CD4-positive, alpha-beta T cell treated with Interleukin-4 for 1 hour (primary cell): Measurements from ENCODE around the gene GGT1.
"Not testable (repeated sequence)": the region's sequence is repeated elsewhere in the genome, so short reads cannot be mapped to it uniquely, and the experiment has no call there.

ENCODE experiments used
- DNase-seq, 2 donors: peaks; one replicate each; pipeline ENCODE4 v3.0.0-alpha.2; 2020 to 2022

GGT1 gene

DNA sequence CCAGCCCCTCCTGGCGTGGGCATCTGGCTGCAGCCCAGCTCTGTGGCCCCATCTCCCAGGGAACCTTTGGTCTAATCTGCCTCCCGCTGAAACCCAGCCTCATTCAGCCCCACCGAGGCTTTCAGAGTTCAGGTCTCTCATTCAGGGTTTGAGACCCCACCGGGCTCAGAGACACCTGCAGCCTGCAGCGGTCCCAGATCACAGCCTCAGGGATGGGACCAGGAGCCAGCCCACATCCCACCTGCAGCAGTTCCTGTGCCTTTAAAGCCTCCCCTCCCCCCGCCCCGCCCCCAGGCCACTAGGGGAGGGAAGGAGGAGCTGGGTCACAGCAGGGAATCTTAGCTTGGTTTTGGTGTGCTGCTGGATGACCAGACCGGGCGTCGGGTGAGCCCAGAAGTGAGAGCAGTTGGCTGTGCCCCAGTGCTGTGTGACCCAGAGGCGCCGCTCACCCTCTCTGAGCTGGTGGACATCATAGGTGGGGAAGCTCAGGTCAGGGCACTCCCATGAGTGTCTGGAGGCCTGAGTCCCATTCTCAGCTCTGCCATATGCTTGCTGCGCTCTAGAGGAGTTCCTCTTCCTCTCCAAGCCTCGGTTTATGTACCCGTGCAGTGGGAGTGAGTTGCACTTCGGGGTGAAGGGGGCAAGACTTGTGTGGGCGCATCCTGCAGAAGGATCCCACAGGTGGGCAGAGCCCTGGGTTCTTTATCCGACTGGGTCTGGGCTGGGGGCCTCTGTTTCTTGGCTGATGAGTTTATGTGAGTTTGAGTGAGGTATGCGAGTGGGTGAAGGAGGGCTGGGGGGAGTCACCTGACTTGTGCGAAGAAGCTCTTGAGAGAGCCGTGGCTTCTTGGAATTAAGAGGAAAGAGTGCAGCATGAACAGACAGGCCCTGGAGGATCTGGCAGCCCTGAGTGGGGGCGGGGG is at the start of gene GGT1:
Gene GGT1, plus strand, starts transcription at position 347 of the 923 bp plus-strand sequence. CDS start 7,889 bp downstream, outside the sequence.
- not testable (repeated sequence) for DNase-seq

- DNase-seq = no peak
Measured at GRCh38 chr22:24553597-24554312, 49.2 kb upstream of the GGT1 start.

DNA sequence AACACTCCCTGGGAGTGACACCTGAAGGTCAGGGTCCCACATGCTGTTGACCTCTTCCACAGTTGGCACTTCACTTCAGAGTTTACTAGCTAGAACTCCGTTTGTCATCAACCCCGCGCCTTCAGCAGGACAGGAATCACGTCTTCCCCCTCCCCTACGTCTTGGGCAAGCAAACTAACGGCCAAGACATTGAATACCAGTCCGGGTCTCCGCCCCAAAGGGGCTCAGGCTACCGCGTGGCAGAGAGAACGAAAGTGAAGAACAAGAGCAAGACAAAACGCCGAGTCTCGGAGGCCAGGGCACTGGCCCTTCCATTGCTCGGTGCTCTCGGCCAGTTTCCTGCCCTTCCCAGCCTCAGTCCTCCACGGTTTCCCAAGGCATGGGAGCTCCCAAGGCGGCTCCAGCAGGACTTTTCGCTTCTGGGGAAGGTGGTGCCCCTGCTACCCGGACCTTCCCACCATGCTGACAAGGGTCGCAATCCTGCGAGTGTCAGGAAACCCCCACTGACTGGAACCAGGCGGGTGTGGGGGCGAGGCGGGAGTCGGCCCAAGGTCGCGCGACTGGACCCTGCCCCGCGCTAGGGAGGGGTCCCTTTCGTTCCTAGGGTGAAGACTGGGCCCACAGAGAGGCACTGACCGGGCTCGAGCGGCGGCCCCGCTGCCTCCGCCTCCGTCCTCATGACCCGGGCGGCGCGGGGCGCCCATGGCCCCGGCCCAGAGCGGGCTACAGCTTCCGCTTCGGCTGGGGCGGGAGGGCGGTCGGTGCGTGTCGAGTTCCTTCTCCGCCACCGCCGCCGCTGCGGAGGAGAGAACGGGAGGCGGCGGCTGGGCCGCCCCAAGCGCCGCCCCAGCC is 48.5 kb upstream of the GGT1 start, which contains the start of gene GUCD1:
Gene GUCD1, minus strand, starts transcription at position 826 of the 852 bp plus-strand sequence. Its CDS starts 147 bp downstream, at position 679.
- peak in 1 of 2 donors; percentile 25 for DNase-seq

- DNase-seq = peak; percentile 100
Measured at GRCh38 chr22:24555165-24556039, 47.6 kb upstream of the GGT1 start, which contains the start of gene SNRPD3. Gene SNRPD3, plus strand, starts transcription at chr22:24555999. Its CDS starts 1,676 bp downstream, at chr22:24557675.

GRCh38 chr22:24559471-24559870 is 43.5 kb upstream of the GGT1 start:
- no peak for DNase-seq

- DNase-seq = no peak
Measured at GRCh38 chr22:24563246-24563645, 39.7 kb upstream of the GGT1 start.

DNA sequence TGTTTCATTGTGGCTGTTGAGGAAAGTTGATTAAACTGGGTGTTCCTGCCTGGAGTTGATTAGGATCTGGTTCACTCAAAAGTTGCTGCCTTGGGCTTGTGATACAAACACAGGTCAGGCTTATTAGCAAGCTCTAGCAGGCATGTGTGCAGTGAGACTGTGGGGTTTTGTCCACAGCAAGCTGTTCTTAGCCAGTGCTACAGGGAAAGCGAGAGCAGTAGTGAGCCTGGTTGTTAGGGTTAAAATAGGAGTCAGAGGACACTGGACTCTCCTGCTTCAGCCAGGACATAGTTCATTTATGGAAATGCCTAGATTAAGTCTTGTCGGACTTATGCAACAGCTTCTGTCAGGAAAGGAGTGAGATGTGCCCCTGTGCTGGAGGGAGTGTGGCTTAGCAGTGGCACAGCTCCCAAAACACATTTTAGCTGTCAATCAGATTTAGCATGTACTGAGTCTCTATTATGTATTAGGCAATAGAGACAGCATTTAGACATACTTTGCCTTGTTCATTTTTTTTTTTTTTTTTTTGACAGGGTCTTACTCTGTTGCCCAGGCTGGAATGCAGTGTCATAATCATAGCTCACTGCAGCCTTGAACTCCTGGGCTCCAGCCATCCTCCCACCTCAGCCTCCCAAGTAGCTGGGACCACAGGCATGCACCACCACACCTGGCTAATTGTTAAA is 38.5 kb upstream of the GGT1 start:
- no peak for DNase-seq

DNA sequence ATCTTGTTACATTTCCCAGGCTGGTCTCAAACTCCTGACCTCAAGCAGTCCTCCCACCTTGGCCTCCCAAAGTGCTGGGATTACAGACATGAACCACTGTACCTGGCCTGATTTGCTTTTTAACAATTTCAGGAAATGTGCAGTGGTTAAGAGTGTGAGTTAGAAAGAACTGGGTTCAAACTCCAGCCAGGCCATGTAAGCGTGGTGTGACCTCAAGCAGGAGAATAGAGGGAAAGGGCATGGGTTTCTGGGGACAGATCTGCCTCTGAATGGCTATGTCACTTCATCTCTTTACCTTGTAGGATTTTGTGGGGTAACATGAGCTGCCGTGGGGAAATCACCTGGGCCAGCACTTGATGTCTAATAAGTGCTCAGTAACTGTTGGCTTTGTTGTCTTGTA is 37.9 kb upstream of the GGT1 start:
- no peak for DNase-seq

DNA sequence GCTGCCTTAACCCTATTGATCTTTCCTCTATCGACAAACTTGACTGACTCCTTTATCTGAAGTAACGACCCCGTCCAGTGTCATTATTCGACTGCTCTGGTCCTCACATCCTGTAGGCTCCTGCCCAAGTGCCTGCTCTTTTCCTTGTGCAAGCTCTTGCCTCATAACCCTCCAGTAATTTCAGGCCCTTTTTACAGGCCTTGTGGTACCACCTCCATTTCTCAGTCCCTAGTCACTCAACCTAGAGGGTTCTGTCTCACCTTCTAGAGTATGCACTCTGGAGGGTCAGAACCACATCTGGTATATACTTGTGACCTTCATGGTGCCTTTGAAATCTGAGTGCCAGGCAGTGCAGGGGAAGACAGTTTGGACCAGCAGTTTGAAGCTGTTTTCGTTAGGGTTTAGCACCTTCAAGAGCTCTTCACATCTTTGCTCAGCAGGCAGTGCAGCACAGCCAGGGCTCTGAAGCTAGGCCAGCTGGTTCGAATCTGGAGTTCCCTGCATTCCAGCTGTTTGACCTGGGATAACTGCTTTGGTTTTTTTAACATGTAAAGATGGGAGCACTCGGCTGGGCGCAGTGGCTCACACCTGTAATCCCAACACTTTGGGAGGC is 36.0 kb upstream of the GGT1 start:
- DNase-seq = no peak

DNA sequence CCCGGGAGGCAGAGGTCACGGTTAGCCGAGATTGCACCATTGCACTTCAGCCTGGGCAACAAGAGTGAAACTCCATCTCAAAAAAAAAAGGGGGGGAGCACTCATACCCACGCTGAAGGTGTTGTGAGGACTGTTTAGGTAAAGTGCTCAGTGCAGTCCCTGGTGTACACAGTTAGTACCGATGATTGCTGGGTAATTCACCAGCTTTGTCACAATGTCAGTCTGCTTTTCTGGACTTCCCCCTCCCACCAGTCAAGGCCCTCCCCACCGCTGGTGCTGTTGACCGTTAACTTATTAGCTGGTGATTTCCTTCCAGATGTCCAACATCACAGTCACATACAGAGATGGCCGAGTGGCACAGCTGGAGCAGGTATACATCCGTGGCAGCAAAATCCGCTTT is 35.3 kb upstream of the GGT1 start:
- no peak for DNase-seq

- DNase-seq = no peak
Measured at GRCh38 chr22:24571266-24571665, 31.7 kb upstream of the GGT1 start.

DNA sequence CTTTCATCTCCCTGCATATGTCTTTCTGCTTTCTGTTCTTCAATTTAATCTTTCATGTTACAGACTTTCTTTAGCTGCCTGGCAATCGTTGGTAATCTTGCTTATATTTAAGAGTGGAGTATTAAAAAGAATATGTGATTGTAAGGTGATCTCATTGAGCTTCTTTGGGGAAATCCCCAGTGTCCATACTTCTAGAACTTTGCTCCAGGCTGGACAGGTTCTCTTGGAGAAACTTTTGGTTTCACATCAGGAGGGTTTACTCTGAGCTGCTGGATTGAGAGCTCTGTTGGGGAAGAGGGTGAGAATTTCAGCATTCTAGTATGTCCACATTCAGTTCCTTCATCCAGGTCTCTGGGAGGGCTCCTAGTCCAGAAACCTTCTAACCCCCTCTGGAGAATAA is 26.2 kb upstream of the GGT1 start:
- DNase-seq = no peak

DNA sequence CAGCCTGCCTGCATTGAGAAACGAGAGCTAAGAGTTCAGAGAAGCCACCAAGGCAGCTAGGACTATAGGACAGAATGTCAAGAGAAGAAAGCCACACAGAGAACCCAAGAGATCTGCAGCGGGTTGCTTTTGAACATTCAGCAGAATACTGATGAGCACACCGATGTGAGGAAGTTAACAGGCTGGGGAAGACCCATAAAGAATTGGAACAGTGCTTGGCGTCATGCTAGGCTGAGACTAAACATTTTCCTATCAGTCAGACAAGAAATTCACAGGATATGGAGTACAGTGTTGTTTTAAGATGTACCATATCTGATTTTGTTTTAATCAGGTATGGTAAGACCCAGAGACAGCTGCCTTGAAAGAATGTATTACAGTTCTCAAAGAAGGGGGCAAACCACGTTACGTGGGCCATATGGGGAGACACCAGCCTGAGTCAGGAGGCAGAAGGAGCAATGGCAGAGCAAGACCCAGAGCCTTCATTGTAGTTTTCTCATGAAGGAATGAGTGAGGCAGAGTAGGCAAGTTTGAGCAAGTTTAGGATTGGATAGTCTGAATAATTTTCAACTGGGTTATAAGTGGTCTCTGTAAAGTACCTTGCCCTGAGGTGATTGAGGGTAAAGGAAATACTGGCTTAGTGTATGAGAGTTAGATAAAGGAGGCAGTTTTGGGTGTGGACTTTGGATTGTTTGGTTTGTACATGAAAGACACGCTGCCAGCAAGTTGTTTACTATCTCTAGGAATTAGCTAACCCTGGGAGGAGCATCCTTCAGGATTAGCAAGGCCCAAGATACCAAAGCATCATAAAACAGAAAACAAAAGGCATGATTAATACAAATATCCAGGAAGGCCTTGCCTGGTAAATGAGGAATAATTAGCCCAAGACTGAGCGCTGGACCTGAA is 24.4 kb upstream of the GGT1 start:
- no peak for DNase-seq

- DNase-seq = no peak
Measured at GRCh38 chr22:24579258-24579601, 23.8 kb upstream of the GGT1 start.

DNA sequence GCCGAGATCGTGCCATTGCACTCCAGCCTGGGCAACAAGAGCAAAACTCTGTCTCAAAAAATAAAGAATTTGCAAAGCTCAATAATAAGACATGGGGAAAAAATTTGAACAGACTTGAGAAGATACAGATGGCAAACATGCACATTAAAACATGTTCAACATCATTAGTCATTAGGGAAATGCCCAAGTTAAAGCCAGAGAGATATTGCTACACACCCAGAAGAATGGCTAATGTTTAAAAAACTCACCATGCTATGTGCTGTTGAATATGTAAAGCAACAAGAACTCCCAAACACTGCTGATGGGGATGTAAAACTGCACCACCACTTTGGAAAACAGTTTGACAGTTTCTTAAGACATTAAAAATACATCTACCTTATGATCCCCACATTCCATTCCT is 22.7 kb upstream of the GGT1 start:
- no peak for DNase-seq

DNA sequence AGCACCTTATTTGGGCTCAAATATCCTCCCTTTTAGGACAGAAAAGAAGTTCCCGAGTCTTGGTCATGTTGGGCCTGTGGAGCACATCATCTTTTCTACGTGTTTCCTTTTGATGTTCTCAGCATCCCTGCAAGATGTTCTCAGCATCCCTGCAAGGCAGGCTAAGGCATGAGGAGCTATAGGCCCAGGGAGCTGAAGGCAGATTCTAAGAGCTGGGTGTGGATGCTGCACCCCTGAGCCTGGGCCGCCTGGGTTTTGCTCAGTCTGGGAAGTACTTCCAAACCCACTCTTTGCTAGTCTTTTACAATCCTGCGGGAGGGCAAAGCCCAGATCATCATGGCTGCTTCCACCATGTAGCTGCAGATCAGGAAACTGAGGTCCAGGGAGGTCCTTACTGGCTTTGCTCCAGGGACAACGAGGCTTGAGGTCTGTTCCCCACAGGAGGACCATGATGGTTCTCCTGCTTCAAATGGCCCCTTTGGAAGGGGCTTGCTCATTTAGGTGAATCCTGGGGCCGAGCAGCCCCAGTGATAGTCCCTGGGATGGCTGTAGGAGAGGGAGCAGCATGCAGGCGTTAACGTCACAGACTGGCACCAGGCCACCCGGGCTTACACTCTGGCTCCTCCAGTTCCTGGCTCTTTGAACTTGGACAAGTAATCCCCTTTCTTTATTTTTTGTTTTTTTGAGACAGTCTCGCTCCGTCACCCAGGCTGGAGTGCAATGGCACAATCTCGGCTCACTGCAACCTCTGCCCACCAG is 20.8 kb upstream of the GGT1 start:
- DNase-seq = no peak

- no peak for DNase-seq
Measured at GRCh38 chr22:24583221-24584165, 19.5 kb upstream of the GGT1 start.
